Heart right ventricle (tissue), 16 donors: ENCODE measurements around the gene LSM14B. TPM values are rescaled to one million over a fixed set of nuclear protein-coding genes. Genes with fewer than 3 reads are reported as not detected.

Source experiments
- ATAC-seq, 8 donors: fragments of 200-7000 bp; cut with Tn5 transposase; one replicate each; pipeline ENCODE4 v1.9.1; 2020; ENCODE audit warnings: mild to moderate bottlenecking in 8 of 8, moderate library complexity in 8 of 8, moderate number of reproducible peaks in 1 of 8
- DNase-seq, 2 donors: peaks; one replicate each; pipeline ENCODE4 v3.0.0-alpha.2; 2020
- H3K27ac ChIP-seq, 10 donors: fragments of 200-600 bp; sonication (generic) in 2 of 10; one replicate each; pipeline versions ENCODE4 v1.5.0 to v1.8.0; 2020 to 2022; ENCODE audit warnings: mild to moderate bottlenecking in 3 of 10
- H3K27me3 ChIP-seq, 7 donors: fragments of 200-600 bp; one replicate each; pipeline ENCODE4 v1.8.0; 2021 to 2022; ENCODE audit warnings: mild to moderate bottlenecking in 2 of 7
- H3K36me3 ChIP-seq, 9 donors: fragments of 200-600 bp; sonication (generic) in 1 of 9; one replicate each; pipeline versions ENCODE4 v1.5.0 to v1.8.0; 2020 to 2022; ENCODE audit warnings: mild to moderate bottlenecking in 2 of 9
- H3K4me1 ChIP-seq, 9 donors: fragments of 200-600 bp; sonication (generic) in 1 of 9; one replicate each; pipeline versions ENCODE4 v1.5.0 to v1.8.0; 2020 to 2022; ENCODE audit warnings: mild to moderate bottlenecking in 4 of 9
- H3K4me3 ChIP-seq, 10 donors: fragments of 200-600 bp; sonication (generic) in 2 of 10; one replicate each; pipeline versions ENCODE4 v1.5.0 to v1.8.0; 2020 to 2022; ENCODE audit warnings: mild to moderate bottlenecking in 7 of 10, moderate library complexity in 2 of 10
- H3K9me3 ChIP-seq, 11 donors: fragments of 200-600 bp in 10 of 11; sonication (generic) in 2 of 11; one replicate each; pipeline versions ENCODE4 v1.5.0 to v1.8.0; 2013 to 2022; ENCODE audit warnings: mild to moderate bottlenecking in 2 of 11, control low read depth in 1 of 11, moderate library complexity in 1 of 11
- WGBS, 2 donors: extraction: QIAGEN DNeasy Blood & Tissue Kit; methylation state at CpG; one replicate each; pipeline ENCODE4 v1.1.7; 2013; ENCODE audit warnings: inconsistent platforms in 1 of 2; 5-methylcytosine and 5-hydroxymethylcytosine counted together
- intact Hi-C, 10 donors: fragments of 100-400 bp; cut with DNase I; formaldehyde crosslinking; loops; one replicate each; pipeline versions ENCODE4 v1.11.1 to v1.14.2; 2022
- polyA plus RNA-seq, 2 donors: library from polyadenylated mRNA; stranded (reverse); fragments of 200-250 nt; gene quantifications; one replicate each; pipeline ENCODE4 v1.2.3, GENCODE V29; 2013
- total RNA-seq, 10 donors: library from RNA; stranded (reverse); fragmentation: NEBNext Ultra II Directional in 3 of 10; extraction: Animal tissue kit (Norgen Biotek cat#: 25700) in 3 of 10; gene quantifications; one replicate each; pipeline versions ENCODE4 v1.2.1 to v1.2.4, GENCODE V29; 2021 to 2023
- TF ChIP-seq, protein P1 (sequence below), 9 donors: fragments of 200-600 bp; sonication (generic) in 2 of 9; IDR thresholded peaks; one replicate each; pipeline versions ENCODE4 v1.5.0 to v1.8.0; 2021 to 2022; ENCODE audit warnings: antibody characterized with exemption in 9 of 9, mild to moderate bottlenecking in 5 of 9, moderate library complexity in 1 of 9
- donor health status: Arrhythmogenic right ventricular cardiomyopathy.
- donor health status: ischemic (EF 13 %, LVEDD 7.1; RV severe dilation, severe dysfunction).
- donor health status: healthy with polysubstance abuse.
- donor health status: DM: no; HTN: yes; CAD: no.
- donor health status: DM: no; HTN: no; CAD: no.
- donor health status: ischemic (EF 25% LVEDD 6.9; RV normal size, moderate dysfunction).
- donor health status: ischemic (EF 25% LVEDD 5.7; RV mildly dilated, moderate dysfunction).
- donor health status: healthy.
- donor health status: DM: yes; HTN: yes; CAD: no.
- donor health status: Ischemic cardiomyopathy.
- donor health status: ischemic (EF 35%, LVEDD 5.7; RV mildly dilated, moderate dysfunction).
- donor health status: nonischemic (EF 11% LVEDD 7.7; RV severe dilation, severe dysfunction).
- donor health status: DM: yes; HTN: yes; CAD: no.
- donor health status: PGD.
- donor health status: ischemic (EF 29% LVEDD 5.4; RV normal size, mild dysfunction).
- donor health status: nonischemic (EF 23%, LVEDD 6.1; RV moderate dilation, normal function).

LSM14B gene
- total and polyA plus RNA-seq, 12 donors = 15.7 to 63.7 (median 59.6) TPM

GRCh38 chr20:62133051-62133845 is 11.0 kb downstream of the LSM14B start:
- TF ChIP-seq, protein P1, sequence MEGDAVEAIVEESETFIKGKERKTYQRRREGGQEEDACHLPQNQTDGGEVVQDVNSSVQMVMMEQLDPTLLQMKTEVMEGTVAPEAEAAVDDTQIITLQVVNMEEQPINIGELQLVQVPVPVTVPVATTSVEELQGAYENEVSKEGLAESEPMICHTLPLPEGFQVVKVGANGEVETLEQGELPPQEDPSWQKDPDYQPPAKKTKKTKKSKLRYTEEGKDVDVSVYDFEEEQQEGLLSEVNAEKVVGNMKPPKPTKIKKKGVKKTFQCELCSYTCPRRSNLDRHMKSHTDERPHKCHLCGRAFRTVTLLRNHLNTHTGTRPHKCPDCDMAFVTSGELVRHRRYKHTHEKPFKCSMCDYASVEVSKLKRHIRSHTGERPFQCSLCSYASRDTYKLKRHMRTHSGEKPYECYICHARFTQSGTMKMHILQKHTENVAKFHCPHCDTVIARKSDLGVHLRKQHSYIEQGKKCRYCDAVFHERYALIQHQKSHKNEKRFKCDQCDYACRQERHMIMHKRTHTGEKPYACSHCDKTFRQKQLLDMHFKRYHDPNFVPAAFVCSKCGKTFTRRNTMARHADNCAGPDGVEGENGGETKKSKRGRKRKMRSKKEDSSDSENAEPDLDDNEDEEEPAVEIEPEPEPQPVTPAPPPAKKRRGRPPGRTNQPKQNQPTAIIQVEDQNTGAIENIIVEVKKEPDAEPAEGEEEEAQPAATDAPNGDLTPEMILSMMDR (IDR thresholded peaks at IDR 0.05) = no peak
- WGBS, 2 donors = 63 to 70% methylated on average over 29 of the region's 29 CpGs
- peaks cover 24 to 74% (median 47%) of the 10 kb centered on the region in 9 donors for H3K4me1 ChIP-seq
- peak overlapping the region in 2 of 10 donors; percentile 19 to 27 for H3K4me3 ChIP-seq
- peak overlapping the region; percentile 14 to 87 (median 76) for H3K27ac ChIP-seq
- peak; percentile 39 to 85 (median 73) for ATAC-seq
- intact Hi-C loops = loop anchor here in 1 of 10 donors (5.0 kb wide), 1 partner anchor 106 kb away; no protein-coding TSS in a partner anchor
- H3K9me3 ChIP-seq = no peaks in the 10 kb centered on the region
- H3K27me3 ChIP-seq = no peaks in the 10 kb centered on the region
- H3K36me3 ChIP-seq = peaks cover 6 to 100% (median 64%) of the 10 kb centered on the region in 9 donors
- DNase-seq = peak in 1 of 2 donors; percentile 43

GRCh38 chr20:62133864-62134263 is 11.6 kb downstream of the LSM14B start:
- H3K9me3 ChIP-seq = no peaks in the 10 kb centered on the region
- peaks cover 24 to 68% (median 47%) of the 10 kb centered on the region in 9 donors for H3K4me1 ChIP-seq
- DNase-seq (no peak), ATAC-seq (peak; percentile 18 to 53 (median 45))
- H3K27ac ChIP-seq = peak overlapping the region in 9 of 10 donors; percentile 54 to 87 (median 77)
- peaks cover 9 to 100% (median 67%) of the 10 kb centered on the region in 9 donors for H3K36me3 ChIP-seq
- intact Hi-C loops = loop anchor here in 1 of 10 donors (5.0 kb wide), 1 partner anchor 107 kb away; no protein-coding TSS in a partner anchor
- no peaks in the 10 kb centered on the region for H3K27me3 ChIP-seq
- 68 to 75% methylated on average over 12 of the region's 12 CpGs for WGBS, 2 donors
- TF ChIP-seq, protein P1 (IDR thresholded peaks at IDR 0.05) = peak in 5 of 9 donors; percentile 12 to 40 (median 29)
- peak overlapping the region in 1 of 10 donors; percentile 19 for H3K4me3 ChIP-seq

- DNase-seq = no peak
- TF ChIP-seq, protein P1 (IDR thresholded peaks at IDR 0.05) = no peak
- WGBS, 2 donors = 51 to 64% methylated on average over 11 of the region's 11 CpGs
- no peaks in the 10 kb centered on the region for H3K27me3 ChIP-seq
- peak overlapping the region in 7 of 10 donors; percentile 54 to 87 (median 77) for H3K27ac ChIP-seq
- intact Hi-C loops = loop anchor here in 8 of 10 donors (5.0 kb wide), 3 partner anchors 67 to 122 kb away; partner anchors contain the start of gene TAF4 (in 2 of the 8)
- peak overlapping the region in 1 of 10 donors; percentile 19 for H3K4me3 ChIP-seq
- H3K36me3 ChIP-seq = peaks cover 11 to 100% (median 69%) of the 10 kb centered on the region in 9 donors
- peak in 4 of 8 donors; percentile 1 to 21 (median 8) for ATAC-seq
- H3K4me1 ChIP-seq = peaks cover 24 to 61% (median 46%) of the 10 kb centered on the region in 9 donors
- H3K9me3 ChIP-seq = no peaks in the 10 kb centered on the region
These were observed 12.5 kb downstream of the LSM14B start for GRCh38 chr20:62134735-62135231.

- Histone ChIP-seq H3K36me3 (peaks cover 11 to 100% (median 66%) of the 10 kb centered on the region in 9 donors), H3K27me3 (no peaks in the 10 kb centered on the region), H3K4me1 (peaks cover 24 to 59% (median 46%) of the 10 kb centered on the region in 9 donors)
These were observed 13.4 kb downstream of the LSM14B start for GRCh38 chr20:62135573-62136266.

More at GRCh38 chr20:62135573-62136266, 13.4 kb downstream of the LSM14B start:
- 92% methylated on average over 8 of the region's 8 CpGs for WGBS, 2 donors
- peak overlapping the region in 1 of 10 donors; percentile 87 for H3K27ac ChIP-seq
- no peak overlapping the region for H3K4me3 ChIP-seq
- H3K9me3 ChIP-seq = no peaks in the 10 kb centered on the region
- no peak for DNase-seq
- intact Hi-C loops = loop anchor here in 8 of 10 donors (2.0 to 5.0 kb wide), 4 partner anchors 13 to 123 kb away; partner anchors contain the start of genes TAF4 (in 2 of the 8) and LSM14B (in 1 of the 8)
- TF ChIP-seq, protein P1 (IDR thresholded peaks at IDR 0.05) = no peak
- no peak for ATAC-seq
